Osteocyte (in vitro differentiated cells): ENCODE data around the gene SLC5A10. TPM values are rescaled to one million over a fixed set of nuclear protein-coding genes. Genes with fewer than 3 reads are reported as not detected.

Source experiments
- DNase-seq: peaks from one replicate; pipeline ENCODE4 v3.0.0; 2021; ENCODE audit warnings: mixed read lengths; ENCODE audit not compliant: unreplicated experiment; ENCODE audit errors: extremely low spot score
- H3K27ac Mint-ChIP-seq: one replicate; pipeline ENCODE4 v1.8.0; 2021; ENCODE audit warnings: mild to moderate bottlenecking, mixed read lengths; ENCODE audit not compliant: unreplicated experiment
- H3K27me3 Mint-ChIP-seq: one replicate; pipeline ENCODE4 v1.8.0; 2021; ENCODE audit warnings: mixed read lengths; ENCODE audit not compliant: unreplicated experiment
- H3K36me3 Mint-ChIP-seq: one replicate; pipeline ENCODE4 v1.8.0; 2021; ENCODE audit warnings: mixed read lengths; ENCODE audit not compliant: unreplicated experiment
- H3K4me1 Mint-ChIP-seq: one replicate; pipeline ENCODE4 v1.8.0; 2021; ENCODE audit warnings: mixed read lengths; ENCODE audit not compliant: unreplicated experiment
- H3K4me3 Mint-ChIP-seq: one replicate; pipeline ENCODE4 v1.8.0; 2021; ENCODE audit warnings: mild to moderate bottlenecking, moderate library complexity, mixed read lengths; ENCODE audit not compliant: unreplicated experiment
- H3K9me3 Mint-ChIP-seq: one replicate; pipeline ENCODE4 v1.8.0; 2021; ENCODE audit warnings: mixed read lengths; ENCODE audit not compliant: unreplicated experiment
- CTCF ChIP-seq: fragments of 200-600 bp; sonication (generic); IDR thresholded peaks from 2 replicates; pipeline ENCODE4 v1.5.0; 2021; ENCODE audit warnings: antibody characterized with exemption, mild to moderate bottlenecking, moderate library complexity
- total RNA-seq: library from RNA; stranded (reverse); gene quantifications from 2 replicates; pipeline ENCODE4 v1.2.1, GENCODE V29; 2021

Gene SLC5A10
- total RNA-seq, 1 donor from 2014 or later = not detected

GRCh38 chr17:18956581-18956980 lies 4.6 kb downstream of the SLC5A10 start:
- Mint-ChIP-seq H3K9me3 (no peaks in the 10 kb centered on the region), H3K27ac (no peak overlapping the region), H3K4me3 (no peak overlapping the region), H3K27me3 (no peaks in the 10 kb centered on the region), H3K36me3 (no peaks in the 10 kb centered on the region), H3K4me1 (peaks cover 5% of the 10 kb centered on the region)
- TF ChIP-seq CTCF = no peak
- DNase-seq = no peak

GRCh38 chr17:18957831-18958230 lies 5.9 kb downstream of the SLC5A10 start:
- H3K27me3 Mint-ChIP-seq = no peaks in the 10 kb centered on the region
- no peak for TF ChIP-seq CTCF
- H3K4me1 Mint-ChIP-seq = peaks cover 5% of the 10 kb centered on the region
- no peak overlapping the region for H3K27ac Mint-ChIP-seq
- H3K36me3 Mint-ChIP-seq = no peaks in the 10 kb centered on the region
- DNase-seq = no peak
- no peaks in the 10 kb centered on the region for H3K9me3 Mint-ChIP-seq
- H3K4me3 Mint-ChIP-seq = no peak overlapping the region

- Mint-ChIP-seq H3K27ac (no peak overlapping the region), H3K4me1 (peaks cover 5% of the 10 kb centered on the region), H3K27me3 (no peaks in the 10 kb centered on the region), H3K9me3 (no peaks in the 10 kb centered on the region), H3K4me3 (no peak overlapping the region), H3K36me3 (no peaks in the 10 kb centered on the region)
- DNase-seq = no peak
- TF ChIP-seq CTCF = no peak
These were observed 6.6 kb downstream of the SLC5A10 start for GRCh38 chr17:18958611-18959010.

- H3K36me3 Mint-ChIP-seq = no peaks in the 10 kb centered on the region
- no peaks in the 10 kb centered on the region for H3K27me3 Mint-ChIP-seq
- no peak for TF ChIP-seq CTCF
- DNase-seq = no peak
- H3K27ac Mint-ChIP-seq = no peak overlapping the region
- peaks cover 5% of the 10 kb centered on the region for H3K4me1 Mint-ChIP-seq
- H3K9me3 Mint-ChIP-seq = no peaks in the 10 kb centered on the region
- no peak overlapping the region for H3K4me3 Mint-ChIP-seq
These were observed 7.3 kb downstream of the SLC5A10 start for GRCh38 chr17:18959071-18959844.

- Mint-ChIP-seq H3K9me3 (no peaks in the 10 kb centered on the region), H3K4me3 (no peak overlapping the region), H3K4me1 (peaks cover 5% of the 10 kb centered on the region), H3K36me3 (no peaks in the 10 kb centered on the region), H3K27me3 (no peaks in the 10 kb centered on the region), H3K27ac (no peak overlapping the region)
- no peak for TF ChIP-seq CTCF
- DNase-seq = no peak
These were observed 7.9 kb downstream of the SLC5A10 start for GRCh38 chr17:18959845-18960240.
